Activated CD4-positive, alpha-beta memory T cell treated with anti-CD3 and anti-CD28 coated beads, Interleukin-2, amount 10 ng/mL, durations not matched to agents 7 days and 5 days (primary cell): Measurements from ENCODE around the gene TMEM52. TPM values are rescaled to one million over a fixed set of nuclear protein-coding genes. Genes with fewer than 3 reads are reported as not detected.
"Not testable (repeated sequence)": the region's sequence is repeated elsewhere in the genome, so short reads cannot be mapped to it uniquely, and the experiment has no call there.

Source experiments
- CTCF ChIA-PET: fragments of 350-600 bp; sonication (Branson Sonifier 250); formaldehyde crosslinking; loops from one replicate; lab custom pipeline; 2021; ENCODE audit warnings: antibody characterized with exemption, inconsistent platforms; lab: Charles Lee
- POLR2A ChIA-PET: fragments of 350-600 bp; sonication (Branson Sonifier 250); formaldehyde crosslinking; loops from one replicate; lab custom pipeline; 2021; ENCODE audit warnings: antibody characterized with exemption; lab: Charles Lee
- DNase-seq: peaks from one replicate; pipeline ENCODE4 v3.0.0-alpha.2; 2020
- H3K27ac Mint-ChIP-seq: one replicate; pipeline ENCODE4 v1.8.0; 2021; ENCODE audit warnings: mild to moderate bottlenecking, mixed read lengths
- H3K27me3 Mint-ChIP-seq: one replicate; pipeline ENCODE4 v1.8.0; 2021; ENCODE audit warnings: mixed read lengths
- H3K36me3 Mint-ChIP-seq: one replicate; pipeline ENCODE4 v1.8.0; 2021; ENCODE audit warnings: low read depth, mixed read lengths
- H3K4me1 Mint-ChIP-seq: one replicate; pipeline ENCODE4 v1.8.0; 2021; ENCODE audit warnings: mixed read lengths
- H3K4me3 Mint-ChIP-seq: one replicate; pipeline ENCODE4 v1.8.0; 2021; ENCODE audit warnings: mild to moderate bottlenecking, mixed read lengths
- H3K9me3 Mint-ChIP-seq: one replicate; pipeline ENCODE4 v1.8.0; 2021; ENCODE audit warnings: mixed read lengths
- total RNA-seq, 2 experiments: library from RNA; stranded (reverse); gene quantifications; one replicate each; pipeline ENCODE4 v1.2.3, GENCODE V29; 2021

The TMEM52 gene
- total RNA-seq, 2 experiments from 2014 or later = not detected

DNA sequence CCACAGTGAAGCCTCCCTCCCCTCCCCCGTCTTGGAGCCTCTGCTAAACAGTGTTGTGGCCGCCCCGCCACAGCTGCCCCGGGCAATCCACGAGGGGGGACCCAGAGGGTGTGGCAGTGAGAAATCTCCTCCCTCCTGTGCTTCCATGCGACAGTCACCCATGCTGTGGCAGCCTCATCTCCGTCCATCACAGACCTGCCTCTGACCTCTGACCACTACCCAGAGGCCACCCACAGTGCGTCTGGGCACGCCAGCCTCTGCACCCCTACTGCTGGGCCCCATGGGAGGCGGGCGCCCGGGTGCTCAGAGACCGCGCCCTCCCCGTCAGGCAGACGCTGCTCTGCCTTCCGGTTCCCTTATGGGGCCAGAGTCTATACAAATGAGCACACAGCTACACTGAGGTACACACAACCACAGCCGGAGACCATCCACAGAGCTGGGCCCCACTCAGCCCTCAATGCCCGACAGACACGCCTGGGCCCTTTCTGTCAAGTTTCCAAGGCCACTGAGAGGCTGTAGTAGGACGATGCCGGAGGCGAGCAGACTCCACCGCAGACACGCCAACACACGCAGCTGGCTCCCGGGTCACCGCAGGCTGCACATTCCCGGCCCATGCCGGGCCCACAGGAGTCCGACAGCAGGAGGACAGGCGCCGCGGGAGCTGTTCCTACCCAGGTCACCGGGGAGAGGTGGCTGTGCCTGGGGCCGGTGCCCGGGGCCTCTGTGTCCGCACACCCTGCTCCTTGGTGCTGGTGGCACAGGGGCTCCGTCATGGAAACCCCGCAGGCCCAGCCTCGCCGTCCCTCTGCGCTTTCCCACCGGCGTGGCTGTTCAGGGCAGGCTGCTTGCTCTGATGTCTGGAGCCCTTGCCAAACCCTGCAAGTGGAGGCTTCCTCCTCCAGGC, 23.9 kb upstream of the TMEM52 start:
- ChIA-PET CTCF (no interaction called here), POLR2A (interaction anchor here (2.0 kb wide), 1 partner anchor 102 kb away, joined by 6 read pairs; no protein-coding TSS in a partner anchor)
- no peak for DNase-seq
- Mint-ChIP-seq H3K27me3 (no peaks in the 10 kb centered on the region), H3K9me3 (no peaks in the 10 kb centered on the region), H3K4me1 (peaks cover 1% of the 10 kb centered on the region), H3K27ac (no peak overlapping the region), H3K36me3 (no peaks in the 10 kb centered on the region), H3K4me3 (no peak overlapping the region)

DNA sequence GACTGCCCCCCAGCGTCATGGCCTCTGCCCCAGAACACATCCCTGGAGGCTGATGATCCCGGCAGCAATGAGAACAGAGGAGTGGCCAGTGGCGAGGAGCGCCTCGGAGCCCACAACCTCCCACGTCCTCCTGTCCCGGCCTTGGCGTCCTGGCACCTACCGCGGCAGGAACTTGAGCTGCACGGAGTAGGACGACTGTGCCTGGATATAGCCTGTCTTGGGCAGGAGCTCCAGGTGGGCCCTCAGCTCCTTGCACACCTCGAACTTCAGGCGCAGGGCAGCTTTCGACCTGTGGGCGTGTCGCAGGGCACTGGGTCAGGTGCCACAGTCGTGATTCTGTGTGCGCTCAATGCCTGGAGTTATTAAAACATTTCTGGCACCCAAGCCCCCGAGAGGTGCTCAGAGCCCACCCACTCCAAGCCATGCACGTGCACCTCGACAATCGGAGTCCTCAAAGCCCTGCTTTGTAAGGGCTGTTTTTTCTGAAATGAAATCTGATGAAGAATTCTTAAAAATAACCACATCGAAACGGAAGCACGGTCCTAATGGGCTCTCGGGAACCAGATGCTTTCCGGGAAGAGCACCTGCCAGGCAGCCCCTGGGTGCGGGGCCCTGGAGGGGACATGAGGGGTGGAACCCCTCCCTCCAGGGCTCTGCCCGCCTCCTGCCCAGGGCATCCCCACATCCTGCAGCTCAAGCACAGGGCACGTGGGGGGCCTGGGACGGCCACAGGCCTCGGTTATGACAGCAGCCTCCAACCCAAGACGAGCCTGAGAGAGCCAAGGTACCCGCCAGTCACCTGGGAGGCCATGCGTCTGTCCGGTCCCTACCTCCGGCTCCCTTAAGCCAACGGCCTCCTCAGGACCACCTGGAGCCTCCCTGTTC, 23.0 kb upstream of the TMEM52 start:
- Mint-ChIP-seq H3K4me3 (no peak overlapping the region), H3K27me3 (no peaks in the 10 kb centered on the region), H3K4me1 (peaks cover 1% of the 10 kb centered on the region), H3K9me3 (no peaks in the 10 kb centered on the region), H3K27ac (no peak overlapping the region), H3K36me3 (no peaks in the 10 kb centered on the region)
- DNase-seq = no peak
- CTCF ChIA-PET = no interaction called here
- POLR2A ChIA-PET = no interaction called here

DNA sequence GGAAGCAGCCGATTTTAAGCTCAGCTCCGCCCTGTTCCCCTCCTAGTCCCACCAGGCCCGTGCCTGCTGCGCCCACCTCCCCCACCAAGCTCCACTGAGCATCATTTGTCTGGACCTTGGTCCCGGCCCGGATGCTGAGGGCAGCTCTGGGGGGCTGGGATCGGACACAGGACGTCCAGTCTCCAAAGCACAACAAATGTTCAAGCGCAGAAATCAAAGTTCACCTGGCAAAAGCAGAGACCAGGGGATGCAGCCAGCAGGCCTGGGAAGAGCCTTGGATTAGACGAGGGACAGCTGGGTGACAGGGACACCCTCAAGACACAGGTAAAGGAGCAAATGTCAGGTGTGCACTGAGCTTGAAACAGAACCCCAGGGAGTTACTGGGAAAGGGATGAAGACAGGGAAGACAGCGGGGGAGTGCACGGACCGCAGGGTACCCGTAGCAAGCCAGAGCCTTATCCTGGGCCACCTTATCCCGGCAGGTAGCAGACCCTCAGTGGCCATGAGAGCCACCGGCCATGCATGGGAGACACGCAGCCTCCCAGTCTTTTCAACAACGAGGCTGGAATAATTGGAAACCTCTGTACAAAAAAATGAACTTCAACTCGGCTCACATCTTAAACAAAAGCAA, 22.2 kb upstream of the TMEM52 start:
- H3K9me3 Mint-ChIP-seq = no peaks in the 10 kb centered on the region
- no peaks in the 10 kb centered on the region for H3K27me3 Mint-ChIP-seq
- no peak for DNase-seq
- CTCF ChIA-PET = no interaction called here
- no peak overlapping the region for H3K27ac Mint-ChIP-seq
- no peaks in the 10 kb centered on the region for H3K36me3 Mint-ChIP-seq
- H3K4me3 Mint-ChIP-seq = no peak overlapping the region
- POLR2A ChIA-PET = no interaction called here
- peaks cover 1% of the 10 kb centered on the region for H3K4me1 Mint-ChIP-seq

DNA sequence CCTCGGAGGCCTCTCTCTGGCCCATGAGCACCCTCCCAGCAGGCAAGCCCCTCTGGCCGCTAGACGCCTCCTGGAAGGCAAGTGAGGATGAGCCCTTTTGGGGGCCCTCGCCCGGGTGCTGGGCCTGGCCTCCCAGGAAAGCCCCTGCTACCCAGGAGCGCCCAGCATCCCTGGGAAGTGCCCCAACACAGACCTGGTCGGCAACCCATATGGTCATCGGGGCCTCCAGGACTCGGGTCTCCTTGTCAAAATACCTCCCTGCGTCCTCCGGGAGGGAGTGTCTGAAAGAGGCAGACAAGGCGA, 21.0 kb upstream of the TMEM52 start:
- no peaks in the 10 kb centered on the region for H3K36me3 Mint-ChIP-seq
- peaks cover 1% of the 10 kb centered on the region for H3K4me1 Mint-ChIP-seq

DNA sequence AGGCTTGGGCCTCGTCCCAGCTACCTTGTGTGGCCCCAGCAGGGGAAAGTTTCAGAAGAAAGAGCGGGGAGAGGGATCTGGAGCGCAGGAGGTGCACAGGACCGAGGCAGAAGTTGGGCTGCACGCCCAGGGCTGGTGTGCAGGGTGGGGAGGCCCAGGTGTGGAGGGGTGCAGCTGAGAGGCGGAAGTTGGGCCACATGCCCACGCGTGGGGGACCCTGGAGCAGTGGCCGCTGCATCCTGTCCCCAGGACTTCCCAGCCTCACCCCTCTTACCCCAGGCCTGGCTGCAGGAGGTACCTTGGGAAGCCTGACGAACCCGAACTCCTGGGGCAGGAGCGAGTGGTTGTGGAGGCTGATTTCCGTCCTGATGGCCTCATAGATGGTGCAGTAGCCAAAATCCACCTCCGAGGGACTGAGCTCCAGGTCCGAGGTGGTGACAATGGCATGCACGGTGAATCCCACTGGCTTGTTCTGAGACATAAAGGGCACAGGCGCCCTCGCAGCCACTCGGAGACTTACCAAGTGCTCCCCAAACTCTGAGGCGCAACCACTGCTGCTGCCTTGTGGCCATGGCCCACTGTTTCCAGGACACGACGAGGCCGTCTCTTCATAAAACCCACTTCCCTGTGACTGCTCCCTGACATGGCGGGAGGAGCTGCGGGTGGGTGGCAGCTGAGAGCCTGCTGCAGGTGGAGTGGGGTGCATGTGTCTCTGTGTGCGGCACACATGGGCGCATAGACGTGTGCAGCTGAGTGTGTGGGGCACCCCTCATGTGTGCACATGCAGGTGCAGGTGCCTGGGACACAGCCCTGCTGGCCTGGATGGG, 20.4 kb upstream of the TMEM52 start:
- no peaks in the 10 kb centered on the region for H3K27me3 Mint-ChIP-seq
- H3K9me3 Mint-ChIP-seq = peaks cover 12% of the 10 kb centered on the region
- no peak for DNase-seq
- CTCF ChIA-PET = no interaction called here
- H3K27ac Mint-ChIP-seq = no peak overlapping the region
- POLR2A ChIA-PET = no interaction called here
- H3K36me3 Mint-ChIP-seq = peaks cover under 1% of the 10 kb centered on the region
- H3K4me3 Mint-ChIP-seq = no peak overlapping the region
- H3K4me1 Mint-ChIP-seq = peaks cover 1% of the 10 kb centered on the region

More for the DNA sequence above, 21.0 kb upstream of the TMEM52 start:
- Mint-ChIP-seq H3K4me3 (no peak overlapping the region), H3K9me3 (peaks cover 6% of the 10 kb centered on the region), H3K27ac (no peak overlapping the region), H3K27me3 (no peaks in the 10 kb centered on the region)
- ChIA-PET CTCF (no interaction called here), POLR2A (no interaction called here)
- no peak for DNase-seq

DNA sequence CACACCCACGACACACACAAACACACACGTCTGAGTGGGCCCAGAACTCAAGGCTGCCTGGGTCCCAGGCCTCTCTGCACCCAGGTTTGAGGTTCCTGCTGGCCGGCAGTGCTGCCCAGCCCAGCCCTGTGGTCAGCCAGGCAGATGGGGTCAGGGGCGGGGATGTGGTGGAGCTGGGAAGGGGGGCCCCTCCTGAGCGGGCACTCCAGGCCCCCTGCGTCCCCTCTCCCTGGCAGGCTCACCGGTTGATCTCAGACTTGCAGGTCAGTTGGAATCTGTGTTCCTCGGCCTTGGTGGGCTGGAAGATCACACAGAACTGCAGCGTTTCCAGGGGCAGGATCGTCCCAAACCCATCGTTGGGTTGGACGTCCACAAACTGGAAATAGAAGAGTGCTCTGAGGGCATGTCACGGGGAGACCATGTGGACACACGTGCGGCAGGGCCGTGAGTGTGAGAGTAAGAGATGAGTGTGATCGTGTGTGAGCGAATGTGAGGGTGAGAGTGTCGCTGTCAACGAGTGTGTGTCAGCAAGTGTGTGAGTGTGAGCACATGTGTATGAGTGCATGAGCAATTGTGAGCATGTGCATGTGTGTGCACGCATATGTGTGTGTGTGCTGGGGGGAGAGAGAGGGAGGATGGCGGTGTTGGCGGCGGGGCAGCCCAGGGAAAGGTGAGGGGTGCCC, 19.7 kb upstream of the TMEM52 start:
- Mint-ChIP-seq H3K27me3 (no peaks in the 10 kb centered on the region), H3K9me3 (peaks cover 19% of the 10 kb centered on the region), H3K27ac (no peak overlapping the region), H3K4me3 (no peak overlapping the region), H3K36me3 (peaks cover 5% of the 10 kb centered on the region), H3K4me1 (no peaks in the 10 kb centered on the region)
- DNase-seq = no peak
- ChIA-PET CTCF (no interaction called here), POLR2A (no interaction called here)

DNA sequence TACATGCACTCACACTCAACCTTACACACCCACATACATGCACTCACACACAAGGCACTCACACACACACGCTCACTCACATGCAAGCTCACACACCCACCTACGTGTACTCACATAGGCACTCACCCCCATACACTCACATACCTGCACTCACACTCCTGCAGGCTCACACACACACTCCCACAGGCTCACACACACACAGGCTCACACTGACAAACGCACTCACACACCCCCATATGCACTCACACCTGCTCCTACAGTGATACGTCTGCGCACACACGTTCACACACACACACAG, 19.1 kb upstream of the TMEM52 start:
- H3K27ac Mint-ChIP-seq = no peak overlapping the region

DNA sequence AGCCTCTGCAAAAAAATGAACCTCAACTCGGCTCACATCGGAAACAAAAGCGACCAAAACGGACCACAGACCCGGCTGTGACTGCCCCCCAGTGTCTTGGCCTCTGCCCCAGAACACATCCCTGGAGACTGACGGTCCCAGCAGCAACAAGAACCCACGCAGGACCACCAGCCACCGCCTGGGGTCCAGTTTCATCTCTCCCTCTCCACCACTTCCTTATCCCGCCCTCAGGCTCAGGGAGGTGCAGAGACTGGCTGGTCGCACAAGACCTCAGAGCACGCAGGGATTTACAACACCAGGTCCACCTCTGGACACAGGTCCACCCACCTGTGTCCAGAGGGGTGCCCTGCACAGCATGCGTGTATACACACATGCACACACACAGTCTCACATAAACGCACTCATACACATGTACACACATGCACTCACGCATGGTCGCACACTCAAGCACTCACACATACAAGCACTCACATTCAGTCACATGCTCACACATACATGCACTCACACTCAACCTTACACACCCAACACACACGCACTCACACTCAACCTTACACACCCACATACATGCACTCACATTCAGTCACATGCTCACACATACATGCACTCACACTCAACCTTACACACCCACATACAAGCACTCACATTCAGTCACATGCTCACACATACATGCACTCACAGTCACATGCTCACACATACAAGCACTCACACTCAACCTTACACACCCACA, 18.6 kb upstream of the TMEM52 start:
- DNase-seq = no peak
- Mint-ChIP-seq H3K4me3 (no peak overlapping the region), H3K27me3 (no peaks in the 10 kb centered on the region), H3K9me3 (peaks cover 23% of the 10 kb centered on the region), H3K27ac (no peak overlapping the region), H3K4me1 (no peaks in the 10 kb centered on the region), H3K36me3 (peaks cover 5% of the 10 kb centered on the region)
- ChIA-PET CTCF (no interaction called here), POLR2A (no interaction called here)

More for the DNA sequence above, 19.1 kb upstream of the TMEM52 start:
- DNase-seq = no peak
- peaks cover 5% of the 10 kb centered on the region for H3K36me3 Mint-ChIP-seq
- H3K4me1 Mint-ChIP-seq = no peaks in the 10 kb centered on the region
- no peaks in the 10 kb centered on the region for H3K27me3 Mint-ChIP-seq
- POLR2A ChIA-PET = no interaction called here
- H3K9me3 Mint-ChIP-seq = peaks cover 23% of the 10 kb centered on the region
- H3K4me3 Mint-ChIP-seq = no peak overlapping the region
- CTCF ChIA-PET = no interaction called here

DNA sequence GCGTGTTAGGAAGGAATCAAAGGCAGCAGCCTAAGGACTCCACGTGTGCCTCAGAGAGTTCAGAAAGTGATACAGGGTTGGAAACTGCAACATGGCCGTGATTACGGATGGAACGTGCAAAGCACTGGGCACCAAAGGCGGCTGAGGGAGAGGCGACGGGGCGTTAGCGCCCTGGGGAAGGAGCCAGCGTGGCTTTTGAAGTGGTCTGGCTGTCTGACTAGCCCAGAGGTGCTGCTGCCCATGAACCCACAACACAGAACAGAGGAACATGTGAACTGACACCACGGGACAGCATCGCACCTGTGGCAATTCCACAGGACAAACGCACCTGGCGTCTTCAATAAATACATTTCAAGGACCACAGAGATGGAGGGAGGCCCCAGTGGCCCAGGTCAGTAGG, 18.0 kb upstream of the TMEM52 start:
- CTCF ChIA-PET = no interaction called here

DNA sequence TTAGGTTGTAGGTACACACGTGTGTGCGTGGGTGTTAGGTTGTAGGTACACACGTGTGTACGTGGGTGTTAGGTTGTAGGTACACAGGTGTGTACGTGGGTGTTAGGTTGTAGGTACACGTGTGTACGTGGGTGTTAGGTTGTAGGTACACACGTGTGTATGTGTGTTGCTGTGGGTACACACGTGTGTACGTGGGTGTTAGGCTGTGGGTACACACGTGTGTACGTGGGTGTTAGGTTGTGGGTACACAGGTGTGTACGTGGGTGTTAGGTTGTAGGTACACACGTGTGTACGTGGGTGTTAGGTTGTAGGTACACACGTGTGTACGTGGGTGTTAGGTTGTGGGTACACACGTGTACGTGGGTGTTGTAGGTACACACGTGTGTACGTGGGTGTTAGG, 15.8 kb upstream of the TMEM52 start:
- H3K27me3 Mint-ChIP-seq, DNase-seq, CTCF ChIA-PET, H3K4me1 Mint-ChIP-seq, POLR2A ChIA-PET, H3K27ac Mint-ChIP-seq, H3K36me3 Mint-ChIP-seq, H3K4me3 Mint-ChIP-seq: not testable (repeated sequence)
- H3K9me3 Mint-ChIP-seq = peaks cover 23% of the 10 kb centered on the region

More for the DNA sequence above, 18.0 kb upstream of the TMEM52 start:
- H3K4me1 Mint-ChIP-seq = no peaks in the 10 kb centered on the region
- no peaks in the 10 kb centered on the region for H3K27me3 Mint-ChIP-seq
- peaks cover 5% of the 10 kb centered on the region for H3K36me3 Mint-ChIP-seq
- no peak for DNase-seq
- no peak overlapping the region for H3K4me3 Mint-ChIP-seq
- no peak overlapping the region for H3K27ac Mint-ChIP-seq
- peaks cover 23% of the 10 kb centered on the region for H3K9me3 Mint-ChIP-seq
- POLR2A ChIA-PET = no interaction called here

DNA sequence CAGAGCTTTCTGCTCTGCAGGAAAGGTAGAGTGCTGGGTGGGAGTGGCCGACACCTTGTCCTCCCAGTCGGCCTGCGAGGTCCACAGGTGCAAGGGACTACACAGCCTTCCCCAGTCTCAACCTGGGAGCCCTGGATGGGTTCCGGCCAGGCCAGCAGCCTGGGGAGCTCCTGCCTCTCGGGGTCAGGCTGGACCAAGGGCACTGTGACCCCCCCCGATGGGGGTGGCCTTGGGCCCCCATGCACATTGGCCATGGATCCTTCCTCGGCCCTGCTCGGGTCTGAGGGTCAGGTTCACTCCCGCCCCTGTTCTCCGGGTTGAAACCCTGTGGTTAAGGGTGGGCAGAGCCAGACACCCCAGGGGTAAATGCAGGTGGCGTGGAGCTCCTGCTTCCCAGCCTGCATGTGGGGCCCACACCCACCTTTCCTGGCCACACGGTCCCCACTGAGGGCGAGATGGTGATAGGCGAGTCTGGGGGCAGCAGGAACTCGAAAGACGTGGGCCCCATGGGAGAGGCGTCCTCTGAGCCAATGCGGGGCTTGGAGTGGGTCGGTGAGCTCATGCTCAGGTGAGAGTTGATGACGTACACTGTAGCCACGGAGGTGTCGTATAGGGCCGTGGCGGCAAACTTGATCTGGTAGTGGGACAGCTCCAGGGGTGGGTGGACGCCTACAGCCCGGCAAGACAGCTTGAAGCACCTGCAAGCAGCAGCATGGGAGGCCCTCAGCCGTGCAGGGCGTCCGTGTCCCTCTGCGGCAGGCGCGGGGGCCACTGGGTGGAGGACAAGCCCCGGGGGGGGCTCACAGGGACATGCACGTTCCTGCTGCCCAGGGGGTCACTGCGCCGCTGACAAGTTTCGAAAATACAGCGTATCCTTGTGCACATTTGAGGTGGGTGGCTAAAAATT, 10.8 kb upstream of the TMEM52 start:
- Mint-ChIP-seq H3K9me3 (peaks cover 16% of the 10 kb centered on the region), H3K4me1 (no peaks in the 10 kb centered on the region), H3K27ac (no peak overlapping the region), H3K27me3 (no peaks in the 10 kb centered on the region), H3K36me3 (peaks cover 5% of the 10 kb centered on the region), H3K4me3 (no peak overlapping the region)
- CTCF ChIA-PET = no interaction called here
- no peak for DNase-seq
- POLR2A ChIA-PET = no interaction called here
